Measurements from ENCODE around the gene ORAI1.

The ORAI1 gene

GRCh38 chr12:121620333-121620891, 5.9 kb upstream of the ORAI1 start:
- TF ChIP-seq CTCF (IDR thresholded peaks at IDR 0.05; ENCODE audit: insufficient read depth, low read length) = no peak
- TF ChIP-seq POLR2AphosphoS5 (IDR thresholded peaks at IDR 0.05; ENCODE audit: low read depth) = no peak
- TF ChIP-seq GABPA (IDR thresholded peaks at IDR 0.05; ENCODE audit: low read depth) = no peak
- TF ChIP-seq REST (IDR thresholded peaks at IDR 0.05; ENCODE audit: insufficient replicate concordance, low read depth) = no peak
- no peak for TF ChIP-seq SPI1 (IDR thresholded peaks at IDR 0.05; ENCODE audit: borderline replicate concordance, low read depth)
- DNase-seq (ENCODE audit: low read depth in 1 of 2, low spot score in 1 of 2) = peak in 1 of 2 experiments; percentile 14
- no peak overlapping the region for H3K27ac ChIP-seq (replicated peaks)

DNA sequence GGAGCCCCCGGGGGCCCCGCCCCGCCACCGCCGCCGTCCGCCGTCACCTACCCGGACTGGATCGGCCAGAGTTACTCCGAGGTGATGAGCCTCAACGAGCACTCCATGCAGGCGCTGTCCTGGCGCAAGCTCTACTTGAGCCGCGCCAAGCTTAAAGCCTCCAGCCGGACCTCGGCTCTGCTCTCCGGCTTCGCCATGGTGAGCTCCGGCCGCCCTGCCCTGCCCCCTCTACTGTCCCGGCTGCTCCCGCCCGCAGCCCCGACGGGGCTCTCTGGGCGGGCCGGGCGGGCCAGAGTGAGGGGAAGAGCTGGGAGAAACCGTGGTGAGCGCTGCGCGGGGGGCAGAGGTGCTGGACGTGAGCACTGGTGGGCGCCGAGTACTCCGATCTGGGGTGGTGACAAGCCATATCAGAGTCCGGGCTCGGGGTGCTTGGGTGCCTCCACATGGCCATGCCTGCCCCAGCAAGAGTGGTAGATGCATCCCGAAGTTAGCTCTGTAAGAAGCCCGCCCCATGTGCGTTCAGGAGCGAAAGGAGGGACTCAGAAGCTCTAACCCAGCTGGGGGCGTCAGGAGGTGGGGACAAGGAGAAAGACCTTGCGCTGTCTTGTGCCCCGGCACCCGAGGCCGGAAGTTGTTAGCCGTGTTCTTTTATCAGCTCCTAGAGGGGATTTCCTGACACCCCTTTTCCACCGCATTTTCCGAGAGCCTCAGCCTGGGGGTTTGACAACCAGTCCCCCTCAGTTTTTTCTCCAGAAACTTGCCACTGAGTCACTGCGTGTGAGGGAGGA, 717 bp downstream of the ORAI1 start:
- peak; percentile 56 to 68 for DNase-seq (ENCODE audit: low read depth in 1 of 2, low spot score in 1 of 2)
- Histone ChIP-seq H3K27me3 (ENCODE audit: insufficient read depth, poor library complexity, severe bottlenecking) (no peaks in the 10 kb centered on the region), H3K4me3 (replicated peaks; ENCODE audit: insufficient read depth, low read length) (peak overlapping the region; percentile 79), H3K27ac (replicated peaks) (peak overlapping the region; percentile 92)
- no peak for TF ChIP-seq CTCF (IDR thresholded peaks at IDR 0.05; ENCODE audit: insufficient read depth, low read length)
- no peak for TF ChIP-seq SPI1 (IDR thresholded peaks at IDR 0.05; ENCODE audit: borderline replicate concordance, low read depth)
- TF ChIP-seq REST (IDR thresholded peaks at IDR 0.05; ENCODE audit: insufficient replicate concordance, low read depth) = no peak
- TF ChIP-seq GABPA (IDR thresholded peaks at IDR 0.05; ENCODE audit: low read depth) = no peak
- TF ChIP-seq POLR2AphosphoS5 (IDR thresholded peaks at IDR 0.05; ENCODE audit: low read depth) = peak; percentile 9; the same call in 1 of the 2 replicates

More at GRCh38 chr12:121620333-121620891, 5.9 kb upstream of the ORAI1 start:
- Histone ChIP-seq H3K27me3 (ENCODE audit: insufficient read depth, poor library complexity, severe bottlenecking) (no peaks in the 10 kb centered on the region), H3K4me3 (replicated peaks; ENCODE audit: insufficient read depth, low read length) (no peak overlapping the region)

- peak overlapping the region; percentile 92 for H3K27ac ChIP-seq (replicated peaks)
Measured at GRCh38 chr12:121628037-121628436, 1.7 kb downstream of the ORAI1 start.

More at GRCh38 chr12:121628037-121628436, 1.7 kb downstream of the ORAI1 start:
- Histone ChIP-seq H3K4me3 (replicated peaks; ENCODE audit: insufficient read depth, low read length) (peak overlapping the region; percentile 79), H3K27me3 (ENCODE audit: insufficient read depth, poor library complexity, severe bottlenecking) (no peaks in the 10 kb centered on the region)
- TF ChIP-seq POLR2AphosphoS5 (IDR thresholded peaks at IDR 0.05; ENCODE audit: low read depth) = no peak
- no peak for TF ChIP-seq CTCF (IDR thresholded peaks at IDR 0.05; ENCODE audit: insufficient read depth, low read length)
- TF ChIP-seq GABPA (IDR thresholded peaks at IDR 0.05; ENCODE audit: low read depth) = no peak
- TF ChIP-seq SPI1 (IDR thresholded peaks at IDR 0.05; ENCODE audit: borderline replicate concordance, low read depth) = no peak
- no peak for TF ChIP-seq REST (IDR thresholded peaks at IDR 0.05; ENCODE audit: insufficient replicate concordance, low read depth)
- DNase-seq (ENCODE audit: low read depth in 1 of 2, low spot score in 1 of 2) = peak in 1 of 2 experiments; percentile 12
